ENCODE measurements around the gene GPR161. TPM values are rescaled to one million over a fixed set of nuclear protein-coding genes. Genes with fewer than 3 reads are reported as not detected.

Gene GPR161
- total RNA-seq, 3 donors from 2014 or later (not counting 1 experiment from before 2014, with no cell fraction given) = not detected

DNA sequence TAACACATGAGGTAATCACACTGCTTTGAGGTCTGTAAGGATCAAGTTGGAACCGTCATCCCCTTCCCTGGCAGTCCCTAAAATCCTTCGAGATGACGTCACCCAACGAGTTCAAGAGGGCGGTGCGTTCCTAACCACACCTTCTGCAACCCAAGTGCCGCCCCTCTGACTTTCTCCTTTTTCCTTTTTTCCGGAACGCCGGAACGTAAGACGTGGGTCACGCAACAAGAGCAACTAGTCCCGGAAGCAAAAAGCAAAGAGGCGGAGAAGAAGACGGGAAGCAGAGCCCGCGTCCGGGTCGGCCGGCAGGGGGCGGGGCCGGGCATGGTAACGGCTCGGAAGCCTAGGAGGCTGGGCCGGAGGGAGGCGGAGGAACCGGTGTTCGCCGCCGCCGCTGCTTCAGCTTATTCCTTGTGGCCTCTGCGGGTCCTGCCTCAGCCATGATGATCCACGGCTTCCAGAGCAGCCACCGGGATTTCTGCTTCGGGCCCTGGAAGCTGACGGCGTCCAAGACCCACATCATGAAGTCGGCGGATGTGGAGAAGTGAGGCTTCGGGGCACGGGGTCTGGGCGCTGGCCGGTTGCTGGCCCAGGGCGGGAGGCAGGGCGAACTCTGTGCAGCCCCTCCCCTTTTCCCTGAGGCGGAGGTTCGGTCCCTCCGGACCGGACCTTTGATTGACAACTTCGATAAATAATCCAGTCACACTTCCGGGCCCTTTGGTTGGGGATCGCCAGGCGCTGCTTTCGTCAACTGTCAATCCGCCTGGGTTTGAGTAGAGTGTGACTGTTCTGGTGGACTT is 42.1 kb upstream of the GPR161 start, which contains the start of gene TIPRL:
TSS of gene TIPRL (plus strand) at position 325 of the 800 bp plus-strand sequence. CDS start at position 441, 116 bp downstream.
- ATAC-seq = peak; percentile 82 to 93 (median 84)
- TF ChIP-seq CTCF (IDR thresholded peaks at IDR 0.05) = peak; percentile 72
- Mint-ChIP-seq H3K9me3 (no peaks in the 10 kb centered on the region), H3K36me3 (no peaks in the 10 kb centered on the region), H3K4me3 (no peak within 1 kb of the TSS), H3K4me1 (peaks cover 0 to 3% of the 10 kb centered on the region in 2 donors), H3K27ac (no peak within 1 kb of the TSS), H3K27me3 (ENCODE audit: low read depth in 2 of 2) (peaks cover 9 to 15% of the 10 kb centered on the region in 2 donors)
- peaks cover 3% of the 10 kb centered on the region for H3K36me3 ChIP-seq (ENCODE audit: control insufficient read depth, insufficient read depth, low read length)
- peaks cover 9% of the 10 kb centered on the region for H3K4me1 ChIP-seq (ENCODE audit: control insufficient read depth, insufficient read depth, low read length)
- peak within 1 kb of the TSS; percentile 94 for H3K27ac ChIP-seq (ENCODE audit: low read length)
- DNase-seq = peak; percentile 89 to 96
- intact Hi-C loops (cut with micrococcal nuclease) = loop anchor here (2.0 kb wide), 4 partner anchors 48 to 1188 kb away; partner anchors contain the start of genes DCAF6, MPC2, NME7 and SFT2D2
- no peaks in the 10 kb centered on the region for H3K27me3 ChIP-seq (ENCODE audit: control insufficient read depth, insufficient read depth, low read length)
- peak within 1 kb of the TSS; percentile 91 for H3K4me3 ChIP-seq (ENCODE audit: low read length)
- no peaks in the 10 kb centered on the region for H3K9me3 ChIP-seq (ENCODE audit: control insufficient read depth, insufficient read depth, low read length)
- WGBS (ENCODE audit: insufficient coverage) = under 1% methylated on average over 52 of the region's 56 CpGs

DNA sequence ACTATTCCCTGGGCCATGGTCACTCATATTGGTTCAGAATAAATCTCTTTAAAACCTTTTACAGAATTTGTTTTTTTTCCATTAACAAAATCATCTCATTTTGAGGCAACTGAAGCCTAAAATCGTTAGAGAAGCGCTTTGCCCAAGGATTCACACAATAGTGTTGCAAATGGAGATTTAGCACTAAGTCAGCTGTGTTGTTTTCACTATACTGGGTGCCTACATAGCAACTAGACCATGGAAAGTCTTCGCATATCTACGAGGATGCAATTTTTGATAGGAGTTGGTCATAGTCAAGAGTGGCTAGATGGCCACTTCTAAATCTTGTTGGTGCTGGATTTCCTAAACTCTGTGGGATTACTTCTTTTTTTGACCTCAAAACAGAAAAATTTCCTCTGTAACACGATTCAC is 41.5 kb upstream of the GPR161 start:
- peaks cover 9% of the 10 kb centered on the region for H3K4me1 ChIP-seq (ENCODE audit: control insufficient read depth, insufficient read depth, low read length)
- ATAC-seq = no peak
- Mint-ChIP-seq H3K4me3 (no peak overlapping the region), H3K27ac (no peak overlapping the region), H3K9me3 (no peaks in the 10 kb centered on the region), H3K36me3 (no peaks in the 10 kb centered on the region), H3K4me1 (no peaks in the 10 kb centered on the region), H3K27me3 (ENCODE audit: low read depth in 2 of 2) (peaks cover 13 to 21% of the 10 kb centered on the region in 2 donors)
- H3K36me3 ChIP-seq (ENCODE audit: control insufficient read depth, insufficient read depth, low read length) = no peaks in the 10 kb centered on the region
- H3K9me3 ChIP-seq (ENCODE audit: control insufficient read depth, insufficient read depth, low read length) = no peaks in the 10 kb centered on the region
- H3K4me3 ChIP-seq (ENCODE audit: low read length) = peak overlapping the region; percentile 91
- H3K27me3 ChIP-seq (ENCODE audit: control insufficient read depth, insufficient read depth, low read length) = no peaks in the 10 kb centered on the region
- 78% methylated on average over 5 of the region's 5 CpGs for WGBS (ENCODE audit: insufficient coverage)
- intact Hi-C loops (cut with micrococcal nuclease) = loop anchor here (2.0 kb wide), 4 partner anchors 49 to 1189 kb away; partner anchors contain the start of genes DCAF6, MPC2, NME7 and SFT2D2
- no peak for DNase-seq
- H3K27ac ChIP-seq (ENCODE audit: low read length) = peak overlapping the region; percentile 94
- no peak for TF ChIP-seq CTCF (IDR thresholded peaks at IDR 0.05)

DNA sequence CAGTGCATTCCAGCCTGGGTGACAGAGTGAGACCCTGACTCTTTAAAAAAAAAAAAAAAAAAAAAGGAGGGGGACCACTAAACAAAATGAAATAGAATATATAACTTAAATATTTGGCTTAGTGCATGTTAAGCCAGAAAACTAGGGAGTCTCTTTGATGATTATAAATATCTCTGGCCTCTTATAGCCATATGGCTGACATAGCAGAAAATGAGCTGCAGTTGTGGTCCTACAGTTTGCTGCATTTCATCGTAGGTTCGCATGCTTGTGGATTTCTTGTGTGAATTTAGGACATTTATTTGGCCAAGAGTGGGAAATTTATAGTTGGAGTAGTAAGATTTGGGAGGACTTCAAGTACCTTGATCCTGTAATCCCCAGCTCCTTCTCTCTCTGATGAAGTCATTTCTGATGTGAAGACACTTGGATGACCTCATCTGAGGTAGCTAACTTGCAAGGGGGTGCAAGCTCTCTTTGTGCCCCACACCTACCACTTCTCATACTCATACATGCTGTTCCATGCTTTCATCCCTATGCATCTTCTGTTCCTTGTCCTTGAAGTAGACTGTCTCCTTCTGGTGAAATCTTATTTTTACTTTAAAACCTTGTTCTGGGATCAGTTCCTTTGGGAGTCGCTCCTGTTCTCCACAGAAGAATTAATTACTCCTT is 35.7 kb upstream of the GPR161 start:
- H3K9me3 Mint-ChIP-seq = no peaks in the 10 kb centered on the region
- intact Hi-C loops (cut with micrococcal nuclease) = no loop called here

More for the DNA sequence above, 35.7 kb upstream of the GPR161 start:
- H3K27me3 Mint-ChIP-seq (ENCODE audit: low read depth in 2 of 2) = peaks cover 20 to 41% of the 10 kb centered on the region in 2 donors
- Histone ChIP-seq H3K4me1 (ENCODE audit: control insufficient read depth, insufficient read depth, low read length) (no peaks in the 10 kb centered on the region), H3K4me3 (ENCODE audit: low read length) (no peak overlapping the region), H3K27me3 (ENCODE audit: control insufficient read depth, insufficient read depth, low read length) (no peaks in the 10 kb centered on the region), H3K27ac (ENCODE audit: low read length) (no peak overlapping the region), H3K36me3 (ENCODE audit: control insufficient read depth, insufficient read depth, low read length) (no peaks in the 10 kb centered on the region), H3K9me3 (ENCODE audit: control insufficient read depth, insufficient read depth, low read length) (no peaks in the 10 kb centered on the region)
- ATAC-seq (no peak), DNase-seq (no peak)
- H3K4me3 Mint-ChIP-seq = no peak overlapping the region
- H3K27ac Mint-ChIP-seq = no peak overlapping the region
- WGBS (ENCODE audit: insufficient coverage) = 94% methylated on average over 3 of the region's 3 CpGs
- no peaks in the 10 kb centered on the region for H3K36me3 Mint-ChIP-seq
- TF ChIP-seq CTCF (IDR thresholded peaks at IDR 0.05) = no peak
- no peaks in the 10 kb centered on the region for H3K4me1 Mint-ChIP-seq

Data from natural killer cell (primary cell).